ENCODE measurements around the gene BCAS3. TPM values are rescaled to one million over a fixed set of nuclear protein-coding genes. Genes with fewer than 3 reads are reported as not detected.

BCAS3 gene
- total RNA-seq, 2 donors from 2014 or later, result 28.0 to 37.7 TPM

GRCh38 chr17:60729854-60730253, 52.2 kb downstream of the BCAS3 start:
- Histone ChIP-seq H3K36me3 (ENCODE audit: control insufficient read depth, insufficient read depth, low read length) (no peaks in the 10 kb centered on the region), H3K9ac (ENCODE audit: extremely low read depth, low read length, poor library complexity, severe bottlenecking) (no peak overlapping the region), H3K4me3 (ENCODE audit: low read length) (no peak overlapping the region), H3K27ac (ENCODE audit: low read depth, low read length) (no peak overlapping the region), H3K9me3 (ENCODE audit: control insufficient read depth, low read length) (no peaks in the 10 kb centered on the region), H3K4me1 (ENCODE audit: control insufficient read depth, insufficient read depth, low read length) (no peaks in the 10 kb centered on the region), H3K27me3 (ENCODE audit: control insufficient read depth, insufficient read depth, low read length, poor library complexity, severe bottlenecking) (no peaks in the 10 kb centered on the region)
- no peak for DNase-seq
- Mint-ChIP-seq H3K27me3 (ENCODE audit: insufficient read depth) (no peaks in the 10 kb centered on the region), H3K4me1 (no peaks in the 10 kb centered on the region), H3K9me3 (no peaks in the 10 kb centered on the region), H3K36me3 (ENCODE audit: low read depth) (peaks cover 6% of the 10 kb centered on the region), H3K27ac (no peak overlapping the region), H3K4me3 (no peak overlapping the region)
- no peak for TF ChIP-seq CTCF (conservative IDR thresholded peaks at IDR 0.05)
- 94 to 95% methylated on average over 6 of the region's 6 CpGs for WGBS, 2 experiments (ENCODE audit: insufficient coverage in 1 of 2, insufficient read length in 1 of 2)

GRCh38 chr17:60730273-60730672, 52.6 kb downstream of the BCAS3 start:
- DNase-seq, result no peak
- Mint-ChIP-seq H3K9me3 (no peaks in the 10 kb centered on the region), H3K27me3 (ENCODE audit: insufficient read depth) (no peaks in the 10 kb centered on the region), H3K36me3 (ENCODE audit: low read depth) (peaks cover 6% of the 10 kb centered on the region), H3K27ac (no peak overlapping the region), H3K4me1 (no peaks in the 10 kb centered on the region), H3K4me3 (no peak overlapping the region)
- TF ChIP-seq CTCF (conservative IDR thresholded peaks at IDR 0.05), result no peak
- WGBS, 2 experiments (ENCODE audit: insufficient coverage in 1 of 2, insufficient read length in 1 of 2), result 81% methylated on average over 3 of the region's 3 CpGs; no CpG with 5 or more reads in 1 of the 2 experiments
- H3K36me3 ChIP-seq (ENCODE audit: control insufficient read depth, insufficient read depth, low read length), result no peaks in the 10 kb centered on the region
- H3K9ac ChIP-seq (ENCODE audit: extremely low read depth, low read length, poor library complexity, severe bottlenecking), result no peak overlapping the region
- no peaks in the 10 kb centered on the region for H3K9me3 ChIP-seq (ENCODE audit: control insufficient read depth, low read length)
- no peak overlapping the region for H3K27ac ChIP-seq (ENCODE audit: low read depth, low read length)
- H3K4me1 ChIP-seq (ENCODE audit: control insufficient read depth, insufficient read depth, low read length), result no peaks in the 10 kb centered on the region
- H3K27me3 ChIP-seq (ENCODE audit: control insufficient read depth, insufficient read depth, low read length, poor library complexity, severe bottlenecking), result no peaks in the 10 kb centered on the region
- no peak overlapping the region for H3K4me3 ChIP-seq (ENCODE audit: low read length)

- no peak for DNase-seq
These were observed 60.6 kb downstream of the BCAS3 start for GRCh38 chr17:60738287-60738686.

More at GRCh38 chr17:60738287-60738686, 60.6 kb downstream of the BCAS3 start:
- 100% methylated on average over 1 of the region's 2 CpGs; no CpG with 5 or more reads in 1 of the 2 experiments for WGBS, 2 experiments (ENCODE audit: insufficient coverage in 1 of 2, insufficient read length in 1 of 2)
- no peaks in the 10 kb centered on the region for H3K36me3 ChIP-seq (ENCODE audit: control insufficient read depth, insufficient read depth, low read length)
- H3K27ac Mint-ChIP-seq, result no peak overlapping the region
- H3K4me3 Mint-ChIP-seq, result no peak overlapping the region
- no peaks in the 10 kb centered on the region for H3K27me3 ChIP-seq (ENCODE audit: control insufficient read depth, insufficient read depth, low read length, poor library complexity, severe bottlenecking)
- H3K9me3 Mint-ChIP-seq, result no peaks in the 10 kb centered on the region
- no peaks in the 10 kb centered on the region for H3K9me3 ChIP-seq (ENCODE audit: control insufficient read depth, low read length)
- no peak overlapping the region for H3K4me3 ChIP-seq (ENCODE audit: low read length)
- H3K27me3 Mint-ChIP-seq (ENCODE audit: insufficient read depth), result no peaks in the 10 kb centered on the region
- no peak for TF ChIP-seq CTCF (conservative IDR thresholded peaks at IDR 0.05)
- no peak overlapping the region for H3K27ac ChIP-seq (ENCODE audit: low read depth, low read length)
- H3K4me1 ChIP-seq (ENCODE audit: control insufficient read depth, insufficient read depth, low read length), result no peaks in the 10 kb centered on the region
- peaks cover 2% of the 10 kb centered on the region for H3K4me1 Mint-ChIP-seq
- H3K9ac ChIP-seq (ENCODE audit: extremely low read depth, low read length, poor library complexity, severe bottlenecking), result no peak overlapping the region
- H3K36me3 Mint-ChIP-seq (ENCODE audit: low read depth), result no peaks in the 10 kb centered on the region
